Liver (tissue), 9 donors: ENCODE measurements around the gene SMKR1. TPM values are rescaled to one million over a fixed set of nuclear protein-coding genes. Genes with fewer than 3 reads are reported as not detected.

ENCODE experiments used
- DNase-seq: peaks from one replicate; pipeline ENCODE4 v3.0.0-alpha.2; 2017; ENCODE audit warnings: low spot score
- H3K27ac ChIP-seq, 2 donors: one replicate each; pipeline ENCODE4 v1.7.0; 2013; ENCODE audit warnings: inconsistent platforms in 2 of 2, low read length in 2 of 2, control low read depth in 1 of 2, low read depth in 1 of 2, mild to moderate bottlenecking in 1 of 2
- H3K27me3 ChIP-seq, 4 donors: one replicate each; pipeline versions ENCODE4 v1.6.1 to v1.7.0; 2013; ENCODE audit warnings: low read length in 3 of 4, inconsistent platforms in 1 of 4, mild to moderate bottlenecking in 1 of 4, moderate library complexity in 1 of 4; ENCODE audit not compliant: control insufficient read depth in 4 of 4, insufficient read depth in 4 of 4
- H3K36me3 ChIP-seq, 4 donors: one replicate each; pipeline versions ENCODE4 v1.6.1 to v1.7.0; 2013; ENCODE audit warnings: low read length in 3 of 4, mild to moderate bottlenecking in 3 of 4, low read depth in 1 of 4, moderate library complexity in 1 of 4; ENCODE audit not compliant: control insufficient read depth in 4 of 4, insufficient read depth in 3 of 4
- H3K4me1 ChIP-seq, 4 donors: one replicate each; pipeline versions ENCODE4 v1.6.1 to v1.7.0; 2013; ENCODE audit warnings: low read length in 3 of 4, mild to moderate bottlenecking in 3 of 4, moderate library complexity in 1 of 4; ENCODE audit not compliant: control insufficient read depth in 4 of 4, insufficient read depth in 4 of 4
- H3K4me3 ChIP-seq, 3 donors: one replicate each; pipeline versions ENCODE4 v1.6.1 to v1.7.0; 2013; ENCODE audit warnings: low read length in 3 of 3, control low read depth in 1 of 3, low read depth in 1 of 3, mild to moderate bottlenecking in 1 of 3
- H3K9ac ChIP-seq, 2 donors: one replicate each; pipeline ENCODE4 v1.7.0; 2013; ENCODE audit warnings: low read length in 2 of 2, mild to moderate bottlenecking in 2 of 2, moderate library complexity in 2 of 2, control low read depth in 1 of 2, low read depth in 1 of 2
- H3K9me3 ChIP-seq, 4 donors: one replicate each; pipeline versions ENCODE4 v1.6.1 to v1.7.0; 2013; ENCODE audit warnings: low read length in 3 of 4; ENCODE audit not compliant: control insufficient read depth in 4 of 4
- ATF3 ChIP-seq: IDR thresholded peaks from 2 replicates; pipeline ENCODE4 v1.6.1; 2016; ENCODE audit warnings: antibody characterized with exemption
- CTCF ChIP-seq: fragments of 150-350 bp; IDR thresholded peaks from 2 replicates; pipeline ENCODE4 v1.5.1; 2017; ENCODE audit warnings: improper control_type of control experiment, low read depth, low read length; ENCODE audit not compliant: missing input control
- EGR1 ChIP-seq, 2 donors: IDR thresholded peaks; 2 replicates each; pipeline ENCODE4 v1.6.1; 2016 to 2018; ENCODE audit warnings: antibody characterized with exemption in 2 of 2, low read depth in 2 of 2
- FOXA1 ChIP-seq: IDR thresholded peaks from 2 replicates; pipeline ENCODE4 v1.6.1; 2016; ENCODE audit warnings: antibody characterized with exemption
- FOXA2 ChIP-seq: IDR thresholded peaks from 2 replicates; pipeline ENCODE4 v1.6.1; 2016; ENCODE audit warnings: antibody characterized with exemption
- GABPA ChIP-seq, 2 donors: IDR thresholded peaks in 1 of 2; conservative IDR thresholded peaks in 1 of 2; 2 replicates each; pipeline ENCODE4 v1.6.1; 2016; ENCODE audit warnings: antibody characterized with exemption in 2 of 2, mild to moderate bottlenecking in 1 of 2, moderate library complexity in 1 of 2
- HNF4A ChIP-seq, 2 donors: conservative IDR thresholded peaks; 2 replicates each; pipeline ENCODE4 v1.6.1; 2016; ENCODE audit warnings: antibody characterized with exemption in 2 of 2, mild to moderate bottlenecking in 2 of 2
- HNF4G ChIP-seq: IDR thresholded peaks from 2 replicates; pipeline ENCODE4 v1.6.1; 2016; ENCODE audit warnings: antibody characterized with exemption
- JUND ChIP-seq, 2 donors: IDR thresholded peaks; 2 replicates each; pipeline ENCODE4 v1.6.1; 2016; ENCODE audit warnings: antibody characterized with exemption in 2 of 2
- MAX ChIP-seq: IDR thresholded peaks from 2 replicates; pipeline ENCODE4 v1.6.1; 2016; ENCODE audit warnings: antibody characterized with exemption
- NR2F2 ChIP-seq: IDR thresholded peaks from 2 replicates; pipeline ENCODE4 v1.6.1; 2016; ENCODE audit warnings: antibody characterized with exemption
- RAD21 ChIP-seq, 2 donors: IDR thresholded peaks; 2 replicates each; pipeline ENCODE4 v1.6.1; 2016; ENCODE audit warnings: antibody characterized with exemption in 2 of 2, mild to moderate bottlenecking in 2 of 2
- REST ChIP-seq: IDR thresholded peaks from 2 replicates; pipeline ENCODE4 v1.6.1; 2016; ENCODE audit warnings: antibody characterized with exemption, mild to moderate bottlenecking
- RXRA ChIP-seq, 2 donors: IDR thresholded peaks; 2 replicates each; pipeline ENCODE4 v1.6.1; 2017 to 2018; ENCODE audit warnings: antibody characterized with exemption in 2 of 2, mild to moderate bottlenecking in 1 of 2
- TAF1 ChIP-seq: conservative IDR thresholded peaks from 2 replicates; pipeline ENCODE4 v1.6.1; 2016; ENCODE audit warnings: antibody characterized with exemption, mild to moderate bottlenecking
- YY1 ChIP-seq: IDR thresholded peaks from 2 replicates; pipeline ENCODE4 v1.6.1; 2016; ENCODE audit warnings: antibody characterized with exemption, mild to moderate bottlenecking
- ZBTB33 ChIP-seq: IDR thresholded peaks from 2 replicates; pipeline ENCODE4 v1.6.1; 2016; ENCODE audit warnings: antibody characterized with exemption
- WGBS: extraction: QIAGEN DNeasy Blood & Tissue Kit; methylation state at CpG from one replicate; pipeline ENCODE4 v1.1.7; 2013; 5-methylcytosine and 5-hydroxymethylcytosine counted together
- polyA plus RNA-seq, 2 donors: library from polyadenylated mRNA; stranded (reverse) in 1 of 2; unstranded in 1 of 2; fragments of 200-250 nt in 1 of 2; fragments of >200 nt in 1 of 2; fragmentation: Nextera tagmentation in 1 of 2; extraction: Ambion mirVana in 1 of 2; gene quantifications; one replicate each; pipeline versions ENCODE4 v1.2.1 to v1.2.3, GENCODE V29; 2013 to 2015
- total RNA-seq, 2 donors: library from RNA; depleted of rRNA; stranded (reverse); fragments of >200 nt; gene quantifications; one replicate each; pipeline ENCODE4 v1.2.3, GENCODE V29; 2014
- donor health status: healthy.
- donor health status: healthy.
- donor health status: healthy.
- donor health status: healthy.
- donor health status: healthy.

SMKR1 gene
- total and polyA plus RNA-seq, 4 donors = not detected

GRCh38 chr7:129469930-129470329, 32.4 kb upstream of the SMKR1 start:
- DNase-seq = no peak
- Histone ChIP-seq H3K4me1 (no peaks in the 10 kb centered on the region), H3K9ac (no peak overlapping the region), H3K4me3 (no peak overlapping the region), H3K27ac (no peak overlapping the region), H3K27me3 (no peaks in the 10 kb centered on the region), H3K9me3 (no peaks in the 10 kb centered on the region), H3K36me3 (no peaks in the 10 kb centered on the region)
- no peak for TF ChIP-seq FOXA2
- no peak for TF ChIP-seq TAF1
- no peak for TF ChIP-seq FOXA1
- no peak for TF ChIP-seq ZBTB33
- no peak for TF ChIP-seq RAD21 (IDR thresholded peaks at IDR 0.05)
- no peak for TF ChIP-seq EGR1 (IDR thresholded peaks at IDR 0.05; ENCODE audit: low read depth in 2 of 2)
- no peak for TF ChIP-seq GABPA (IDR thresholded peaks at IDR 0.05 in 1 of 2, conservative IDR thresholded peaks at IDR 0.05 in 1 of 2)
- TF ChIP-seq HNF4G = no peak
- no peak for TF ChIP-seq RXRA (IDR thresholded peaks at IDR 0.05)
- TF ChIP-seq HNF4A (conservative IDR thresholded peaks at IDR 0.05) = no peak
- no peak for TF ChIP-seq JUND (IDR thresholded peaks at IDR 0.05)
- no peak for TF ChIP-seq ATF3
- TF ChIP-seq NR2F2 = no peak
- no peak for TF ChIP-seq MAX
- no peak for TF ChIP-seq YY1
- TF ChIP-seq REST = no peak
- TF ChIP-seq CTCF = no peak

- no peaks in the 10 kb centered on the region for H3K4me1 ChIP-seq
- no peak overlapping the region for H3K27ac ChIP-seq
- no peak overlapping the region for H3K4me3 ChIP-seq
- no peak overlapping the region for H3K9ac ChIP-seq
- WGBS = 94% methylated on average over 1 of the region's 1 CpG
- no peak for DNase-seq
- no peaks in the 10 kb centered on the region for H3K36me3 ChIP-seq
- no peaks in the 10 kb centered on the region for H3K9me3 ChIP-seq
- no peak for TF ChIP-seq GABPA (IDR thresholded peaks at IDR 0.05 in 1 of 2, conservative IDR thresholded peaks at IDR 0.05 in 1 of 2)
- TF ChIP-seq HNF4G = no peak
- no peak for TF ChIP-seq YY1
- TF ChIP-seq JUND (IDR thresholded peaks at IDR 0.05) = no peak
- no peaks in the 10 kb centered on the region for H3K27me3 ChIP-seq
Observed at GRCh38 chr7:129470411-129470810, 31.9 kb upstream of the SMKR1 start.
